H1 (cell line): ENCODE data around the gene BFSP2. TPM values are rescaled to one million over a fixed set of nuclear protein-coding genes. Genes with fewer than 3 reads are reported as not detected.

ENCODE experiments used
- CBX5 ChIP-seq: fragments of 300-800, 300-1000 bp; sonication (generic); IDR thresholded peaks from 2 replicates; pipeline ENCODE4 v1.7.1; 2016; ENCODE audit warnings: antibody characterized with exemption, low read length, low read depth
- EGR1 ChIP-seq: IDR thresholded peaks from 2 replicates; pipeline ENCODE4 v1.6.1; 2011; ENCODE audit warnings: low read depth, low read length, borderline replicate concordance
- EZH2 ChIP-seq: fragments of 200-600 bp; sonication (generic); IDR thresholded peaks from 2 replicates; pipeline ENCODE4 v1.7.1; 2012; ENCODE audit warnings: low read depth, mild to moderate bottlenecking, moderate library complexity, low read length, inconsistent platforms; ENCODE audit not compliant: severe bottlenecking
- POLR2A ChIP-seq, 2 experiments: IDR thresholded peaks; 1 replicate in 1 of 2; 2 replicates in 1 of 2; pipeline ENCODE4 v1.6.1; 2011; ENCODE audit warnings: low read depth in 2 of 2, low read length in 2 of 2, mild to moderate bottlenecking in 2 of 2; ENCODE audit errors: control extremely low read depth in 1 of 2
- POLR2AphosphoS5 ChIP-seq: IDR thresholded peaks from 2 replicates; pipeline ENCODE4 v1.6.1; 2011; ENCODE audit warnings: low read depth, low read length
- SIN3A ChIP-seq, 2 experiments: IDR thresholded peaks in 1 of 2; conservative IDR thresholded peaks in 1 of 2; 2 replicates each; pipeline ENCODE4 v1.6.1; 2011 to 2012; ENCODE audit warnings: low read length in 2 of 2, improper control_type of control experiment in 1 of 2, low read depth in 1 of 2, mild to moderate bottlenecking in 1 of 2
- SRF ChIP-seq: IDR thresholded peaks from 2 replicates; pipeline ENCODE4 v1.6.1; 2011; ENCODE audit warnings: mild to moderate bottlenecking, low read depth, low read length, moderate library complexity
- TAF1 ChIP-seq: IDR thresholded peaks from 2 replicates; pipeline ENCODE4 v1.6.1; 2011; ENCODE audit warnings: mild to moderate bottlenecking, low read depth, low read length
- polyA plus RNA-seq, 7 experiments: library from polyadenylated mRNA; depleted of rRNA in 3 of 7; stranded (reverse) in 5 of 7; unstranded in 2 of 7; fragments of >200 nt in 5 of 7; fragments of 200-250 nt in 2 of 7; gene quantifications; 1 replicate in 5 of 7; 2 replicates in 1 of 7; 4 replicates in 1 of 7; pipeline versions ENCODE4 v1.2.1 to v1.2.3, GENCODE V29; 2011 to 2013; ENCODE audit warnings: missing spikeins in 2 of 7, mixed read lengths in 2 of 7
- total RNA-seq: library from RNA; stranded (reverse); fragmentation: NEBNext Ultra II Directional; extraction: Animal tissue kit (Norgen Biotek cat#: 25700); gene quantifications from 2 replicates; pipeline ENCODE4 v1.2.1, GENCODE V29; 2021
- TF ChIP-seq, protein P1 (sequence below): fragments of 300-600 bp; sonication (generic); IDR thresholded peaks from 2 replicates; pipeline ENCODE4 v1.7.1; 2012; ENCODE audit warnings: low read length, moderate library complexity, mild to moderate bottlenecking, inconsistent platforms; ENCODE audit not compliant: insufficient replicate concordance
- TF ChIP-seq, protein P2 (sequence below): IDR thresholded peaks from 2 replicates; pipeline ENCODE4 v1.6.1; 2011; ENCODE audit warnings: low read length, improper control_type of control experiment
- TF ChIP-seq, protein P3 (sequence below): IDR thresholded peaks from 2 replicates; pipeline ENCODE4 v1.6.1; 2011; ENCODE audit warnings: low read depth, mild to moderate bottlenecking, low read length; ENCODE audit not compliant: insufficient read depth

BFSP2 gene
- total and polyA plus RNA-seq, 2 of the 8 experiments (the other 6 are each of a cell fraction or from before 2014, with no cell fraction given), result not detected

DNA sequence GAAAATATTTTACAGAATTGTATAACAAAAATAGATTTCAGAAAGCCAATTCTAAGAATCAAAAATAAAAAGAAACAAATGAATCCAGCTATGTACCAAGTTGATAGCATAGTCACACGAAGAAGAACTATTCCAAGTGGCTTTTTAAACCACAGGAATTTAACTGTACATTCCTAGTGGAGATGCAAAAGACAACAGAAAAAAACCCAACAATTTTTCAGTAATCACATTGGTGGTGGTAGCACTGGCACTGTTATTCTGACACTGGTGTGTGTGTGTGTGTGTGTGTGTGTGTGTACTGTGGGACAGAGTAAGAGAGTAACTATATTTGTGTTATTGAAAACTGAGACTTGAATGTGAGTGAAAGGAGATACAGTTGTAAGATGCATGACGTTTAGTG is 9.1 kb downstream of the BFSP2 start (continued):
- TF ChIP-seq, protein P1, sequence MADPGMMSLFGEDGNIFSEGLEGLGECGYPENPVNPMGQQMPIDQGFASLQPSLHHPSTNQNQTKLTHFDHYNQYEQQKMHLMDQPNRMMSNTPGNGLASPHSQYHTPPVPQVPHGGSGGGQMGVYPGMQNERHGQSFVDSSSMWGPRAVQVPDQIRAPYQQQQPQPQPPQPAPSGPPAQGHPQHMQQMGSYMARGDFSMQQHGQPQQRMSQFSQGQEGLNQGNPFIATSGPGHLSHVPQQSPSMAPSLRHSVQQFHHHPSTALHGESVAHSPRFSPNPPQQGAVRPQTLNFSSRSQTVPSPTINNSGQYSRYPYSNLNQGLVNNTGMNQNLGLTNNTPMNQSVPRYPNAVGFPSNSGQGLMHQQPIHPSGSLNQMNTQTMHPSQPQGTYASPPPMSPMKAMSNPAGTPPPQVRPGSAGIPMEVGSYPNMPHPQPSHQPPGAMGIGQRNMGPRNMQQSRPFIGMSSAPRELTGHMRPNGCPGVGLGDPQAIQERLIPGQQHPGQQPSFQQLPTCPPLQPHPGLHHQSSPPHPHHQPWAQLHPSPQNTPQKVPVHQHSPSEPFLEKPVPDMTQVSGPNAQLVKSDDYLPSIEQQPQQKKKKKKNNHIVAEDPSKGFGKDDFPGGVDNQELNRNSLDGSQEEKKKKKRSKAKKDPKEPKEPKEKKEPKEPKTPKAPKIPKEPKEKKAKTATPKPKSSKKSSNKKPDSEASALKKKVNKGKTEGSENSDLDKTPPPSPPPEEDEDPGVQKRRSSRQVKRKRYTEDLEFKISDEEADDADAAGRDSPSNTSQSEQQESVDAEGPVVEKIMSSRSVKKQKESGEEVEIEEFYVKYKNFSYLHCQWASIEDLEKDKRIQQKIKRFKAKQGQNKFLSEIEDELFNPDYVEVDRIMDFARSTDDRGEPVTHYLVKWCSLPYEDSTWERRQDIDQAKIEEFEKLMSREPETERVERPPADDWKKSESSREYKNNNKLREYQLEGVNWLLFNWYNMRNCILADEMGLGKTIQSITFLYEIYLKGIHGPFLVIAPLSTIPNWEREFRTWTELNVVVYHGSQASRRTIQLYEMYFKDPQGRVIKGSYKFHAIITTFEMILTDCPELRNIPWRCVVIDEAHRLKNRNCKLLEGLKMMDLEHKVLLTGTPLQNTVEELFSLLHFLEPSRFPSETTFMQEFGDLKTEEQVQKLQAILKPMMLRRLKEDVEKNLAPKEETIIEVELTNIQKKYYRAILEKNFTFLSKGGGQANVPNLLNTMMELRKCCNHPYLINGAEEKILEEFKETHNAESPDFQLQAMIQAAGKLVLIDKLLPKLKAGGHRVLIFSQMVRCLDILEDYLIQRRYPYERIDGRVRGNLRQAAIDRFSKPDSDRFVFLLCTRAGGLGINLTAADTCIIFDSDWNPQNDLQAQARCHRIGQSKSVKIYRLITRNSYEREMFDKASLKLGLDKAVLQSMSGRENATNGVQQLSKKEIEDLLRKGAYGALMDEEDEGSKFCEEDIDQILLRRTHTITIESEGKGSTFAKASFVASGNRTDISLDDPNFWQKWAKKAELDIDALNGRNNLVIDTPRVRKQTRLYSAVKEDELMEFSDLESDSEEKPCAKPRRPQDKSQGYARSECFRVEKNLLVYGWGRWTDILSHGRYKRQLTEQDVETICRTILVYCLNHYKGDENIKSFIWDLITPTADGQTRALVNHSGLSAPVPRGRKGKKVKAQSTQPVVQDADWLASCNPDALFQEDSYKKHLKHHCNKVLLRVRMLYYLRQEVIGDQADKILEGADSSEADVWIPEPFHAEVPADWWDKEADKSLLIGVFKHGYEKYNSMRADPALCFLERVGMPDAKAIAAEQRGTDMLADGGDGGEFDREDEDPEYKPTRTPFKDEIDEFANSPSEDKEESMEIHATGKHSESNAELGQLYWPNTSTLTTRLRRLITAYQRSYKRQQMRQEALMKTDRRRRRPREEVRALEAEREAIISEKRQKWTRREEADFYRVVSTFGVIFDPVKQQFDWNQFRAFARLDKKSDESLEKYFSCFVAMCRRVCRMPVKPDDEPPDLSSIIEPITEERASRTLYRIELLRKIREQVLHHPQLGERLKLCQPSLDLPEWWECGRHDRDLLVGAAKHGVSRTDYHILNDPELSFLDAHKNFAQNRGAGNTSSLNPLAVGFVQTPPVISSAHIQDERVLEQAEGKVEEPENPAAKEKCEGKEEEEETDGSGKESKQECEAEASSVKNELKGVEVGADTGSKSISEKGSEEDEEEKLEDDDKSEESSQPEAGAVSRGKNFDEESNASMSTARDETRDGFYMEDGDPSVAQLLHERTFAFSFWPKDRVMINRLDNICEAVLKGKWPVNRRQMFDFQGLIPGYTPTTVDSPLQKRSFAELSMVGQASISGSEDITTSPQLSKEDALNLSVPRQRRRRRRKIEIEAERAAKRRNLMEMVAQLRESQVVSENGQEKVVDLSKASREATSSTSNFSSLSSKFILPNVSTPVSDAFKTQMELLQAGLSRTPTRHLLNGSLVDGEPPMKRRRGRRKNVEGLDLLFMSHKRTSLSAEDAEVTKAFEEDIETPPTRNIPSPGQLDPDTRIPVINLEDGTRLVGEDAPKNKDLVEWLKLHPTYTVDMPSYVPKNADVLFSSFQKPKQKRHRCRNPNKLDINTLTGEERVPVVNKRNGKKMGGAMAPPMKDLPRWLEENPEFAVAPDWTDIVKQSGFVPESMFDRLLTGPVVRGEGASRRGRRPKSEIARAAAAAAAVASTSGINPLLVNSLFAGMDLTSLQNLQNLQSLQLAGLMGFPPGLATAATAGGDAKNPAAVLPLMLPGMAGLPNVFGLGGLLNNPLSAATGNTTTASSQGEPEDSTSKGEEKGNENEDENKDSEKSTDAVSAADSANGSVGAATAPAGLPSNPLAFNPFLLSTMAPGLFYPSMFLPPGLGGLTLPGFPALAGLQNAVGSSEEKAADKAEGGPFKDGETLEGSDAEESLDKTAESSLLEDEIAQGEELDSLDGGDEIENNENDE, result no peak
- TF ChIP-seq TAF1 (no peak), CBX5 (no peak), POLR2A (IDR thresholded peaks at IDR 0.05; ENCODE audit: control extremely low read depth in 1 of 2, low read depth in 2 of 2, low read length in 2 of 2) (no peak), EZH2 (no peak), POLR2AphosphoS5 (no peak), EGR1 (no peak), SRF (no peak), SIN3A (conservative IDR thresholded peaks at IDR 0.05 in 1 of 2, IDR thresholded peaks at IDR 0.05 in 1 of 2; ENCODE audit: low read depth in 1 of 2, low read length in 2 of 2) (no peak)
- TF ChIP-seq, protein P2, sequence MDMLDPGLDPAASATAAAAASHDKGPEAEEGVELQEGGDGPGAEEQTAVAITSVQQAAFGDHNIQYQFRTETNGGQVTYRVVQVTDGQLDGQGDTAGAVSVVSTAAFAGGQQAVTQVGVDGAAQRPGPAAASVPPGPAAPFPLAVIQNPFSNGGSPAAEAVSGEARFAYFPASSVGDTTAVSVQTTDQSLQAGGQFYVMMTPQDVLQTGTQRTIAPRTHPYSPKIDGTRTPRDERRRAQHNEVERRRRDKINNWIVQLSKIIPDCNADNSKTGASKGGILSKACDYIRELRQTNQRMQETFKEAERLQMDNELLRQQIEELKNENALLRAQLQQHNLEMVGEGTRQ, result no peak
- TF ChIP-seq, protein P3, sequence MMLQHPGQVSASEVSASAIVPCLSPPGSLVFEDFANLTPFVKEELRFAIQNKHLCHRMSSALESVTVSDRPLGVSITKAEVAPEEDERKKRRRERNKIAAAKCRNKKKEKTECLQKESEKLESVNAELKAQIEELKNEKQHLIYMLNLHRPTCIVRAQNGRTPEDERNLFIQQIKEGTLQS, result no peak
